Hepatocyte (in vitro differentiated cells): ENCODE measurements around the gene SLC16A3.

Experiments
- EZH2 ChIP-seq: fragments of 200-600 bp; sonication (generic); IDR thresholded peaks from 2 replicates; pipeline ENCODE4 v1.6.1; 2016; ENCODE audit warnings: antibody characterized with exemption, mild to moderate bottlenecking, borderline replicate concordance
- EZH2phosphoT487 ChIP-seq: fragments of 200-600 bp; sonication (generic); IDR thresholded peaks from one replicate; pipeline ENCODE4 v1.6.1; 2018; ENCODE audit warnings: antibody characterized with exemption, mild to moderate bottlenecking, low read depth, moderate library complexity; ENCODE audit not compliant: unreplicated experiment, severe bottlenecking
- TF ChIP-seq, protein P1 (sequence below): fragments of 200-600 bp; sonication (generic); IDR thresholded peaks from 2 replicates; pipeline ENCODE4 v1.5.1; 2016; ENCODE audit warnings: antibody characterized with exemption, mild to moderate bottlenecking; ENCODE audit not compliant: poor library complexity

DNA sequence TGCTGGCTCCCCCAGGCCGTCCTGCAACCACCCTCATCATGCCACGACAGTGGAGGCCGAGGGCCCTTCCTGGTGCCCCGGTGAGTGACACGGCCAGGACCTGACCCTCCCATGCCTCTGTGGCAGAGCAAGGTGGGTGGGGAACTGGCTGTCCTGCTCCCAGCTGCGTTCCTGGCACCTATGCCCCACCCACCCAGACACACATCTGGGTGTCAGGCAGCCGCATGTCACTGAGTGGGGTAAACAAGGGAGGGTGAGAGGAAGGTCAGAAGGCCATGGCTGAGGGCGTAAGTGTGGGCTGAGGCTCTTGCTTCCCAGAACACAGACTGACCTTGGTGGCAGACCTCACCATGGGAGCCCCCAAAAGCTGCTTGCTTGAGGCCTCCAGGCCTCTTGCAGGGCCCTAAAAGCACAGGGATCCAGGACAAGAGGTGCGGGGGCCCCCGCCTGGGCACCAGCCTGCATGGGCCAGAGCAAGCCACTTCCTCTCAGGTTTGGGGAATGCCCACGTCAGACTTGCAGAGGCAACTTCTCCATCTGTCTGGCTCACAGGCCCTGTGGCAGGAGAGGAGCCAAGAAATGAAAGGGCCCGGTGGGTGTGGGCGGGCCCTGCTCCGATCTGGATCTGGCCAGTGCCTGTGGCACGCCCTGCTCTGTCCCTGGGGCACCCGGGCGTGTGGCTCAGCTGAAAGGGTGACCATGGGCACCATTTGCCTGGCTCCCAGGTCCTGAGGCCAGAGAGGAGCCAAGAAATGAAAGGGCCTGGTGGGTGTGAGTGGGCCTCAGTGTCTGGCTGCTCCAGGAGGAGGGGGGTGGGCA is 12.3 kb upstream of the SLC16A3 start:
- TF ChIP-seq, protein P1, sequence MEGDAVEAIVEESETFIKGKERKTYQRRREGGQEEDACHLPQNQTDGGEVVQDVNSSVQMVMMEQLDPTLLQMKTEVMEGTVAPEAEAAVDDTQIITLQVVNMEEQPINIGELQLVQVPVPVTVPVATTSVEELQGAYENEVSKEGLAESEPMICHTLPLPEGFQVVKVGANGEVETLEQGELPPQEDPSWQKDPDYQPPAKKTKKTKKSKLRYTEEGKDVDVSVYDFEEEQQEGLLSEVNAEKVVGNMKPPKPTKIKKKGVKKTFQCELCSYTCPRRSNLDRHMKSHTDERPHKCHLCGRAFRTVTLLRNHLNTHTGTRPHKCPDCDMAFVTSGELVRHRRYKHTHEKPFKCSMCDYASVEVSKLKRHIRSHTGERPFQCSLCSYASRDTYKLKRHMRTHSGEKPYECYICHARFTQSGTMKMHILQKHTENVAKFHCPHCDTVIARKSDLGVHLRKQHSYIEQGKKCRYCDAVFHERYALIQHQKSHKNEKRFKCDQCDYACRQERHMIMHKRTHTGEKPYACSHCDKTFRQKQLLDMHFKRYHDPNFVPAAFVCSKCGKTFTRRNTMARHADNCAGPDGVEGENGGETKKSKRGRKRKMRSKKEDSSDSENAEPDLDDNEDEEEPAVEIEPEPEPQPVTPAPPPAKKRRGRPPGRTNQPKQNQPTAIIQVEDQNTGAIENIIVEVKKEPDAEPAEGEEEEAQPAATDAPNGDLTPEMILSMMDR: no peak
- TF ChIP-seq EZH2 (no peak), EZH2phosphoT487 (no peak)
